ENCODE results near the gene ZKSCAN1. TPM values are rescaled to one million over a fixed set of nuclear protein-coding genes. Genes with fewer than 3 reads are reported as not detected.

Gene ZKSCAN1
- total RNA-seq, 1 donor from 2014 or later, result 61.5 TPM

DNA sequence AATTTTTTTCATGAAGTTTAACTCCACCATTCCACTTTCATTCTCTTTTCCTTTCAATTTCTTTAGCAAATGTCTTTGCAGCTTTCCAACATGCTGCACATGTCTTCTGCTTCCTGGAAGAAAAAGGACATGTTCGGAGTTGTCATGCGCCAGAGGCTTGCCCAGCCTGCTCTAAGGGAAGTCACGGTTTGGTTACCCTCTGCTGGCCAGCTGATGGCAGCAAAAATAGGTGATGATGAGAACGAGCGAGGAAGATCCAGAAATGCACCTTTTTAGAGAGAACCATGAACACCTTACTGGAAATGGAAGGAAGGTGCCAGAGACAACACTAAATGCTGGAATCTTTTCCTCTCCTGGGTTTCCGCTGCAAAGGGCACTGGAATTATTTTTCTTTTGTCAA lies 29.3 kb downstream of the ZKSCAN1 start:
- Mint-ChIP-seq H3K4me1 (ENCODE audit: low read depth) (peaks cover 4% of the 10 kb centered on the region), H3K27ac (ENCODE audit: unreplicated experiment) (no peak overlapping the region), H3K36me3 (ENCODE audit: low read depth) (no peaks in the 10 kb centered on the region), H3K4me3 (ENCODE audit: unreplicated experiment) (no peak overlapping the region), H3K27me3 (ENCODE audit: low read depth) (no peaks in the 10 kb centered on the region), H3K9me3 (ENCODE audit: low read depth) (no peaks in the 10 kb centered on the region)
- TF ChIP-seq CTCF (IDR thresholded peaks at IDR 0.05), result no peak
- DNase-seq (ENCODE audit: low spot score), result no peak

- no peaks in the 10 kb centered on the region for H3K27me3 Mint-ChIP-seq (ENCODE audit: low read depth)
- peak overlapping the region; percentile 45 for H3K4me3 Mint-ChIP-seq (ENCODE audit: unreplicated experiment)
- peaks cover 18% of the 10 kb centered on the region for H3K4me1 Mint-ChIP-seq (ENCODE audit: low read depth)
- H3K27ac Mint-ChIP-seq (ENCODE audit: unreplicated experiment), result peak overlapping the region; percentile 27
- no peak for DNase-seq (ENCODE audit: low spot score)
- H3K36me3 Mint-ChIP-seq (ENCODE audit: low read depth), result peaks cover 2% of the 10 kb centered on the region
- TF ChIP-seq CTCF (IDR thresholded peaks at IDR 0.05), result no peak
- H3K9me3 Mint-ChIP-seq (ENCODE audit: low read depth), result no peaks in the 10 kb centered on the region
Observed at GRCh38 chr7:100048680-100049079, 33.3 kb downstream of the ZKSCAN1 start.

DNA sequence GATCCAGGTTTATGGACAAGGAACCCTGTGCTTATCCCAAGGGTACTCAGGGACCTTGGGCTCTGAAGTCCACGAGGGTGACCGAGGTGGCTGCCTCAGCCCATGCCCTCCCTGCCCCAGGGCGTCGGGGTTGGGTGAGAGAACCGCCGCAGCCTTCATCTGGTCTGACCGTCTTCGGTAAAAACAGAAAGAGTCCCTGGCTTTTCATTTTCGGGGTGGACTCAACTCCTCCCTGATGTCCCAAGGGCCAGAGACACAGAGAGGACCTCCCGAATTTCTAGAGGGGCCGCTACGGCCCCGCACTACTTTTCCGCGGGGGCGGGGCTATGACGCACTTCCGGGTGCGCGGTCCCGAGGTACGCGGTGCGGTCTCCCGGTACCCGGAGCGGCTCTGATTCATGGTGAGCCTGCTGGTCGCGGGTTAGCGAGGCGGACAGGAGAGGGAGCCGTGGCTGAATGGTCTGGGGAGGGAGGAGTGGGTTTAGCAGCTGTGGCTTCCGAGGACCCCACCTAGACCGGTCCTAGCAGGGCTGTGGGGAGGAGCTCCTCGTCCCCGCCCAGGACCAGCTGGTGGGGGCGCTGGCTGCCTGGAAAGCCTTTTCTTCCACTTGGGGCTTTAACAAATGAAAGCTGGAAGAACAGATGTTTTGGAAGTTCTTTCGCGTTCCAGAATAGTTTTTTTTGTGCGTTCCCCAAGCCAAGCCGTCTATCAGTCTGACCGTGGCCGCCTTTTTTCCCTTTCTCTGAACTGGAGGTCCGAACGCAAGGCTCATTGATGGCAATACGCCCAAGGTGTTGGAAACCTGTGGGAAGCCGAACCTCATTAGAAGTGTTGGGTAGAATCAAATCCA lies 34.3 kb downstream of the ZKSCAN1 start, which contains the start of gene ZSCAN21:
Gene ZSCAN21, plus strand, starts transcription at position 334 of the 851 bp plus-strand sequence. CDS start 7,233 bp downstream, outside the sequence.
- Mint-ChIP-seq H3K27ac (ENCODE audit: unreplicated experiment) (peak within 1 kb of the TSS; percentile 98), H3K36me3 (ENCODE audit: low read depth) (peaks cover 2% of the 10 kb centered on the region), H3K9me3 (ENCODE audit: low read depth) (no peaks in the 10 kb centered on the region), H3K4me1 (ENCODE audit: low read depth) (peaks cover 18% of the 10 kb centered on the region), H3K27me3 (ENCODE audit: low read depth) (no peaks in the 10 kb centered on the region), H3K4me3 (ENCODE audit: unreplicated experiment) (peak within 1 kb of the TSS; percentile 87)
- DNase-seq (ENCODE audit: low spot score), result peak; percentile 92
- TF ChIP-seq CTCF (IDR thresholded peaks at IDR 0.05), result peak; percentile 67

- no peak for TF ChIP-seq CTCF (IDR thresholded peaks at IDR 0.05)
- no peaks in the 10 kb centered on the region for H3K9me3 Mint-ChIP-seq (ENCODE audit: low read depth)
- DNase-seq (ENCODE audit: low spot score), result no peak
- H3K36me3 Mint-ChIP-seq (ENCODE audit: low read depth), result peaks cover 2% of the 10 kb centered on the region
- H3K27ac Mint-ChIP-seq (ENCODE audit: unreplicated experiment), result peak overlapping the region; percentile 1
- peak overlapping the region; percentile 25 for H3K4me3 Mint-ChIP-seq (ENCODE audit: unreplicated experiment)
- peaks cover 18% of the 10 kb centered on the region for H3K4me1 Mint-ChIP-seq (ENCODE audit: low read depth)
- no peaks in the 10 kb centered on the region for H3K27me3 Mint-ChIP-seq (ENCODE audit: low read depth)
Observed at GRCh38 chr7:100051611-100052010, 36.2 kb downstream of the ZKSCAN1 start.

GRCh38 chr7:100053215-100053614 lies 37.8 kb downstream of the ZKSCAN1 start:
- Mint-ChIP-seq H3K9me3 (ENCODE audit: low read depth) (no peaks in the 10 kb centered on the region), H3K36me3 (ENCODE audit: low read depth) (peaks cover 9% of the 10 kb centered on the region), H3K4me1 (ENCODE audit: low read depth) (peaks cover 18% of the 10 kb centered on the region), H3K27ac (ENCODE audit: unreplicated experiment) (no peak overlapping the region), H3K4me3 (ENCODE audit: unreplicated experiment) (no peak overlapping the region), H3K27me3 (ENCODE audit: low read depth) (no peaks in the 10 kb centered on the region)
- no peak for DNase-seq (ENCODE audit: low spot score)
- peak; percentile 71 for TF ChIP-seq CTCF (IDR thresholded peaks at IDR 0.05)

All from chondrocyte (in vitro differentiated cells).